Fibroblast of the aortic adventitia (primary cell): ENCODE measurements around the gene ITPR2. TPM values are rescaled to one million over a fixed set of nuclear protein-coding genes. Genes with fewer than 3 reads are reported as not detected.
"Not testable (repeated sequence)": the region's sequence is repeated elsewhere in the genome, so short reads cannot be mapped to it uniquely, and the experiment has no call there.

ENCODE experiments used
- DNase-seq: peaks from one replicate; pipeline ENCODE4 v3.0.0-alpha.2; 2010; ENCODE audit warnings: low read depth
- H3K4me3 ChIP-seq: 2 replicates; pipeline ENCODE4 v1.5.1; 2011; ENCODE audit warnings: low read depth, mild to moderate bottlenecking, control low read depth, low read length, moderate library complexity
- total RNA-seq: library from RNA; depleted of rRNA; stranded (reverse); fragments of >200 nt; gene quantifications from 2 replicates; pipeline ENCODE4 v1.2.3, GENCODE V29; 2012; ENCODE audit warnings: low replicate concordance
- TF ChIP-seq, protein P1 (sequence below): IDR thresholded peaks from 2 replicates; pipeline ENCODE4 v1.5.1; 2011; ENCODE audit warnings: mild to moderate bottlenecking, low read length, control low read depth, inconsistent platforms; ENCODE audit not compliant: insufficient read depth

The ITPR2 gene
- total RNA-seq, 1 donor = 15.5 TPM

DNA sequence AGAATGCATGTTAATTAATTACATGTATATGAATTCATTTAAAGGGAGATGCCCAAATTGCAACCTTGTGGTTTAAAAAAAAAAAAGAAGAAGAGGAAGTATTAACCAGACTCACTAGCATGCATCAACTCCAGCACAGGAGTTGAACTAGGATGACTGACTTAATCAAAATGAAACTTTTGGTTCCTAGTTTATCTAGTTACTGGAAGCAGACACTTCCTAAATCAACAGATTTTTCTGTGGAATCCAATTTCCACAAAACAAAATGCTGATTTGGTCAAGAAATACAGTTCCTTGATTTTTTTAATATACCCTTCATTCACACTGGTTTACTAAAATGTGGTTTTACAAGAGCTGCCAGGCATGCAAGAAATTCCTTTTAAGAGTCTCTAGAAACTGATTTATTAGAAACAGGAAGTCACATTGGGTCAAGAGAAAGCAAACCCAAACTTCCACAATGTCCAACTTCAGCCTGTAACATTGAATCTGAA is 41.6 kb downstream of the ITPR2 start:
- peak; percentile 58 for DNase-seq

DNA sequence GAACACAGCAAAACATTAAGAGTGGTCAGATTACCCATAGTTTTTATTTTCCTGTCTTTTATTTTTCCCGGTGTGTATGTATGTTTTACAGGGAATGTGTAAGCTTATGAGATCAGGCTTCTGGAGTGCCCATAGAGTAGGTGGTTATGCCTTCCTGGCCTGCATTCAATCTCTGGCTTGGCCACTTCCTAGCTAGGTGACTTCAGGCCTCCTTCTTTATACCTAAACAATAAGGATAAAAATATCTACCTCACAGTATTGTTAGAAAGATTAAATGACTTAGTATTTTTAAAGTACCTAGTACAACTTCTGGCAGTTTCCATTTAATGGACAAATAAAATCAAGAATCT is 42.4 kb downstream of the ITPR2 start:
- TF ChIP-seq, protein P1, sequence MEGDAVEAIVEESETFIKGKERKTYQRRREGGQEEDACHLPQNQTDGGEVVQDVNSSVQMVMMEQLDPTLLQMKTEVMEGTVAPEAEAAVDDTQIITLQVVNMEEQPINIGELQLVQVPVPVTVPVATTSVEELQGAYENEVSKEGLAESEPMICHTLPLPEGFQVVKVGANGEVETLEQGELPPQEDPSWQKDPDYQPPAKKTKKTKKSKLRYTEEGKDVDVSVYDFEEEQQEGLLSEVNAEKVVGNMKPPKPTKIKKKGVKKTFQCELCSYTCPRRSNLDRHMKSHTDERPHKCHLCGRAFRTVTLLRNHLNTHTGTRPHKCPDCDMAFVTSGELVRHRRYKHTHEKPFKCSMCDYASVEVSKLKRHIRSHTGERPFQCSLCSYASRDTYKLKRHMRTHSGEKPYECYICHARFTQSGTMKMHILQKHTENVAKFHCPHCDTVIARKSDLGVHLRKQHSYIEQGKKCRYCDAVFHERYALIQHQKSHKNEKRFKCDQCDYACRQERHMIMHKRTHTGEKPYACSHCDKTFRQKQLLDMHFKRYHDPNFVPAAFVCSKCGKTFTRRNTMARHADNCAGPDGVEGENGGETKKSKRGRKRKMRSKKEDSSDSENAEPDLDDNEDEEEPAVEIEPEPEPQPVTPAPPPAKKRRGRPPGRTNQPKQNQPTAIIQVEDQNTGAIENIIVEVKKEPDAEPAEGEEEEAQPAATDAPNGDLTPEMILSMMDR = no peak
- DNase-seq = no peak

More for the DNA sequence above, 41.6 kb downstream of the ITPR2 start:
- TF ChIP-seq, protein P1 = no peak
- no peak overlapping the region for H3K4me3 ChIP-seq

DNA sequence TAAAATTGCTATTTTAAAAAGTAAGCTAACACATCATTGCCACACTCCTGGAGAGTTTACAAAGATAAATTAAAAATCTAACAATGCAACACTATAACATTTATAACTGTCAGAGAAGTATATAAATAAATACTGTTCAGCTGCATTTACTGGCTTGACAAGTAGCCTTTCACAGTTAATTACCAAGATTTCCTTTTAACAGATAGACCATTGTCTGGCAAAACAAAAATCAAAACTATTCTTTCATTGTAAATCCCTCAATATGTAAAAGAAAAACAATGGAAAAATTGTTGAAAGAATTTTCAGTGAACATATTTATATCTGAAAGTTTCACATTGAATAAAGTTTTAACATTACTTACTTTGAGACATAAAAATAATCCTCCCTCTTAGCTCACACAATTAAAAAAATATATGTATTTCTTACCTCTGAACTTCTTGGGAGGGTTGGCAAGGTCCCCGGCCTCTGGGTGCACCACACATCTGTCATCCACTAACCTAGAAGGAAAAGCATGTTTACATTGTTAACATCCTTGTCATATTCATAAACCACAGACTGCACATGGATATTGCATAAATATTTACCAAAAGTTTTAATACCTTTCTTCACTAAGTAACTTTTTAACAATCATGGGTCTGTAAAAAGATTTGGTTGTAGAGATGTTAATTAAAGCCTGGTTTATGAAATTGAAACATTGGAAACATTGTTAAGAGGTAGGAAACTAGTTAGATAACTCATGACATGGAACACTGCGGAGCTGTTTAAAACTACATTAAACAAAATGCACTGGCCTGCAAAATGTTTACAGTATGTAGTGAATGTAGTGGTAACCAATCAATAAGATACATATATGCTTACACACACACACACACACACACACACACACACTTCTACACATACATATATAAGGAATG is 43.0 kb downstream of the ITPR2 start:
- TF ChIP-seq, protein P1 = no peak
- peak; percentile 61 for DNase-seq
- no peak overlapping the region for H3K4me3 ChIP-seq

More for the DNA sequence above, 42.4 kb downstream of the ITPR2 start:
- no peak overlapping the region for H3K4me3 ChIP-seq

DNA sequence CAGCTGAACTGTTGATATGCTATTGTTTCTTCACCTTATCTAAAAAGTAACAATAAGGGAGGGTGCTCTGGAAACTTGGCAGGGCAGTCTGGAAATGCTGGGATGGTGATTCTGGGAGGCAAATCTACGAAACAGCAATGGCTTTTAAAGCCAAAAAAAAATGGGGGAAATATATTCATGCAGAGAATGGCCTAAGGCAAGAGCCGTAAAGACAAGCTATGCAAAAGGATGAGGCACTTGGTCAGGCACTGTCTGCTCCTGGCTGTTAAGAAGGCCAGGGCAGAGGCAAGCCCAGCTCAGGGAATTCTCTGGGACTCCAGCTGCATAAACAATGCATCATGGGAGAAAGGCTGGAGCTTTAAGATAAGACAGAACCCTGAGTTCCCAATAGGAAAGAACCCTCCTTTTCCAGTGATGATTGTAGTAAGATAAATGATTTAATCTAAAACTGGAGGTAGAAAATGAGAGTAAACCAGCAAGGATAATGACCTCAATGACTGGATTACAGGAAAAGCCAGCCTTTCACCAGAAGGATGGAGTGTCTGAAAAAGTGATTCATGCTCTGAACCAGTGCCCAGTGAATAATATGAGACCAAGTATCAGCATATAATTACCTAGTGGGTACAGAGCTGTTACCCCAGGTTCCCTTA is 46.0 kb downstream of the ITPR2 start:
- DNase-seq = peak; percentile 89
- no peak overlapping the region for H3K4me3 ChIP-seq
- TF ChIP-seq, protein P1 = no peak

DNA sequence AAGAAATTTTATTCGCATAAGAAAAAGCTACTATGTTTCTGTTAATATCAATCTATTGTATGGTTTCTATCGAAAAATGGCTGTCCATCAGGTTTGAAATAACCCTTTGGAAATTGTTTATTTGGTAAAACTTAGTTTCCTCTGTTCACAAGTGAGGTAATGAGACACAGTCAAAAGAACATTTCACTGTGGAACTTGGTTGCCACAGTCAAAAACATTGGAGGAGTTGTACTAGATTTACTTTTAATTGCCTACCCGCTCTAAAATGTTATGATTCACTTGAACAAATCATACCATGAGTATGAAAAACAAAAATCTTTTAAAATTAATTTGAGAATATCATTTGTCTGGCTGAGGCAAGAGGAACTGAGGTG is 46.5 kb downstream of the ITPR2 start:
- DNase-seq = no peak
- no peak overlapping the region for H3K4me3 ChIP-seq
- TF ChIP-seq, protein P1 = no peak

DNA sequence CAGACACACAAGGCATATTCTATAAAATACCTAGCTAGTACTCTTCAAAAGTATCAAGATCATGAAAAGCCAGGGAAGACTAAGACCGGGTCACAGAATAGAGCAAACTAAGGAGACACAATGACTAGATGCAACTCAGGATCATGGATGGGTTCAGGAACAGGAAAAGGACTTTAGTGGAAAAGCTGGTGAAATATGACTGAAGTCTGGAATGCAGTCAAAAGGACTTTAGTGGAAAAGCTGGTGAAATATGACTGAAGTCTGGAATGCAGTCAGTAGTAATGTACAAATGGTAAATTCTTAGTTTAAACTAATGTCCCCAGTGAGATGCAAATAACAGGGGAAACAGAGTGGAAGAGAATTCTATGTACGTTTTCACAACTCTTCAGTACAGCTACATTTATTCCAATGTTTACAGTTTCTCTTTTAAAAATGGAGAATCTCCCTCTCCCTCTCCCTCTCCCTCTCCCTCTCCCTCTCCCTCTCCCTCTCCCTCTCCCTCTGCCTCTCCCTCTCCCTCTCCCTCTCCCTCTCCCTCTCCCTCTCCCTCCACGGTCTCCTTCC is 49.1 kb downstream of the ITPR2 start:
- DNase-seq, H3K4me3 ChIP-seq: not testable (repeated sequence)

DNA sequence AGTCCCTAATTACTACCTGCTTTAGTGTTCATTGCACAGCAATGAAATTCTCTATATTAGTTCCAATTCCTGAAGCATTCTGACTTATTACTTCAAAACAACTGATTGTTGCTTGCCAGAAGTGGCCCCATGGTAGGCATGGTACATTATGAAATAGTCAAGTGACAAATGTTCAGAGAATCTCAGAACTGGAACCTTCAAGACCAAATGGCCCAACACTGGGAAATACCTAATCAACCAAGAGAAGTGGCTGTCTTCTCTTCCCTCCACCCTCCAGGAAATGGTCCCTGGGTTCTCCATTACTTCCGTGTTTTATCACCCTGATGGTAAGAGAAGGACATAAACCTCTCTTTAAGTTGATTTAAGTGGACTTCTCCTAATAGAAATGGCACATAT is 49.9 kb downstream of the ITPR2 start:
- no peak for DNase-seq
- H3K4me3 ChIP-seq = no peak overlapping the region
- TF ChIP-seq, protein P1 = no peak
